Prostate gland (tissue), 2 donors: ENCODE measurements around the gene PLXDC2. TPM values are rescaled to one million over a fixed set of nuclear protein-coding genes. Genes with fewer than 3 reads are reported as not detected.

Experiments
- DNase-seq: peaks from one replicate; pipeline ENCODE4 v3.0.0-alpha.2; 2019; ENCODE audit warnings: low spot score
- H3K27ac ChIP-seq, 2 donors: fragments of 200-600 bp; sonication (generic); 2 replicates each; pipeline ENCODE4 v1.5.1; 2017 to 2019
- H3K27me3 ChIP-seq: fragments of 200-600 bp; sonication (generic); replicated peaks from 2 replicates; pipeline ENCODE4 v1.5.1; 2019; ENCODE audit not compliant: insufficient read depth
- H3K36me3 ChIP-seq, 2 donors: fragments of 200-600 bp; sonication (generic); 1 replicate in 1 of 2; 2 replicates in 1 of 2; pipeline versions ENCODE4 v1.5.1 to v1.8.1; 2017 to 2019
- H3K4me1 ChIP-seq: fragments of 200-600 bp; sonication (generic); replicated peaks from 2 replicates; pipeline ENCODE4 v1.5.1; 2019
- H3K4me3 ChIP-seq, 2 donors: fragments of 200-600 bp; sonication (generic); 2 replicates each; pipeline ENCODE4 v1.5.1; 2017 to 2019
- H3K9me3 ChIP-seq: fragments of 200-600 bp; sonication (generic); 2 replicates; pipeline ENCODE4 v1.5.1; 2017
- CTCF ChIP-seq, 4 experiments: fragments of 200-600 bp in 2 of 4; fragments of 450-650 bp in 2 of 4; sonication (generic) in 2 of 4; IDR thresholded peaks; 1 replicate in 3 of 4; 2 replicates in 1 of 4; pipeline ENCODE4 v1.5.1; 2016 to 2019; ENCODE audit warnings: antibody characterized with exemption in 4 of 4, mild to moderate bottlenecking in 2 of 4, moderate library complexity in 2 of 4
- POLR2A ChIP-seq: fragments of 450-650 bp; IDR thresholded peaks from one replicate; pipeline ENCODE4 v1.6.1; 2016; ENCODE audit warnings: antibody characterized with exemption, mild to moderate bottlenecking
- POLR2AphosphoS5 ChIP-seq: sonication (generic); formaldehyde crosslinking; IDR thresholded peaks from one replicate; pipeline ENCODE4 v1.6.1; 2017; ENCODE audit warnings: antibody characterized with exemption
- WGBS: methylation state at CpG from one replicate; pipeline ENCODE4 v1.1.5; 2018; 5-methylcytosine and 5-hydroxymethylcytosine counted together
- intact Hi-C: fragments of 100-400 bp; cut with DNase I; formaldehyde crosslinking; loops from one replicate; pipeline ENCODE4 v1.14.2; 2022
- total RNA-seq, 2 donors: library from RNA; depleted of rRNA; stranded (reverse); fragments of >200 nt; gene quantifications; one replicate each; pipeline ENCODE4 v1.1.0, GENCODE V29; 2016

The PLXDC2 gene
- total RNA-seq, 2 donors from 2014 or later = 19.6 to 83.6 TPM

GRCh38 chr10:20114179-20114578, 297.9 kb downstream of the PLXDC2 start:
- 79% methylated on average over 5 of the region's 5 CpGs for WGBS
- H3K9me3 ChIP-seq = no peaks in the 10 kb centered on the region
- intact Hi-C loops = no loop called here
- H3K27ac ChIP-seq = no peak overlapping the region
- no peaks in the 10 kb centered on the region for H3K27me3 ChIP-seq
- H3K4me1 ChIP-seq = no peaks in the 10 kb centered on the region
- no peak for DNase-seq
- H3K4me3 ChIP-seq = no peak overlapping the region
- no peak for TF ChIP-seq CTCF (IDR thresholded peaks at IDR 0.05)
- no peaks in the 10 kb centered on the region for H3K36me3 ChIP-seq

- no peaks in the 10 kb centered on the region for H3K27me3 ChIP-seq
Observed at GRCh38 chr10:20115894-20116293, 299.7 kb downstream of the PLXDC2 start.

GRCh38 chr10:20117471-20117870, 301.2 kb downstream of the PLXDC2 start:
- H3K9me3 ChIP-seq = no peaks in the 10 kb centered on the region
- no peaks in the 10 kb centered on the region for H3K27me3 ChIP-seq
- WGBS = 90% methylated on average over 2 of the region's 2 CpGs
- DNase-seq = no peak
- no peaks in the 10 kb centered on the region for H3K4me1 ChIP-seq
- H3K36me3 ChIP-seq = no peaks in the 10 kb centered on the region
- intact Hi-C loops = no loop called here
- no peak for TF ChIP-seq CTCF (IDR thresholded peaks at IDR 0.05)
- no peak for TF ChIP-seq POLR2A
- no peak overlapping the region for H3K4me3 ChIP-seq
- H3K27ac ChIP-seq = no peak overlapping the region

More at GRCh38 chr10:20115894-20116293, 299.7 kb downstream of the PLXDC2 start:
- Histone ChIP-seq H3K27ac (no peak overlapping the region), H3K9me3 (no peaks in the 10 kb centered on the region), H3K36me3 (no peaks in the 10 kb centered on the region), H3K4me1 (no peaks in the 10 kb centered on the region), H3K4me3 (no peak overlapping the region)
- DNase-seq = no peak
- 91% methylated on average over 5 of the region's 5 CpGs for WGBS
- TF ChIP-seq POLR2A (no peak), POLR2AphosphoS5 (no peak), CTCF (IDR thresholded peaks at IDR 0.05) (no peak)
- intact Hi-C loops = no loop called here

GRCh38 chr10:20118119-20118518, 301.9 kb downstream of the PLXDC2 start:
- H3K36me3 ChIP-seq = no peaks in the 10 kb centered on the region
- H3K4me1 ChIP-seq = no peaks in the 10 kb centered on the region
- intact Hi-C loops = no loop called here
- no peaks in the 10 kb centered on the region for H3K9me3 ChIP-seq
- no peaks in the 10 kb centered on the region for H3K27me3 ChIP-seq
- TF ChIP-seq CTCF (IDR thresholded peaks at IDR 0.05) = no peak
- no peak for TF ChIP-seq POLR2A
- no peak for TF ChIP-seq POLR2AphosphoS5
- no peak overlapping the region for H3K27ac ChIP-seq
- no peak overlapping the region for H3K4me3 ChIP-seq
- DNase-seq = no peak
- WGBS = 63% methylated on average over 2 of the region's 2 CpGs

GRCh38 chr10:20128811-20129210, 312.6 kb downstream of the PLXDC2 start:
- TF ChIP-seq POLR2A = no peak
- no peak for TF ChIP-seq CTCF (IDR thresholded peaks at IDR 0.05)
- TF ChIP-seq POLR2AphosphoS5 = no peak
- H3K27me3 ChIP-seq = no peaks in the 10 kb centered on the region
- no peaks in the 10 kb centered on the region for H3K4me1 ChIP-seq
- H3K36me3 ChIP-seq = no peaks in the 10 kb centered on the region
- DNase-seq = no peak
- H3K9me3 ChIP-seq = no peaks in the 10 kb centered on the region
- WGBS = 89% methylated on average over 2 of the region's 2 CpGs
- intact Hi-C loops = no loop called here
- H3K27ac ChIP-seq = no peak overlapping the region
- no peak overlapping the region for H3K4me3 ChIP-seq
